H1 (cell line): ENCODE data around the gene TIMM8A. TPM values are rescaled to one million over a fixed set of nuclear protein-coding genes. Genes with fewer than 3 reads are reported as not detected.
"Not testable (repeated sequence)": the region's sequence is repeated elsewhere in the genome, so short reads cannot be mapped to it uniquely, and the experiment has no call there.

Source experiments
- CTCF ChIA-PET: fragments of 300-600 bp; sonication (Branson Sonifier 250); formaldehyde crosslinking; loops from one replicate; lab custom pipeline; 2021; ENCODE audit not compliant: partially characterized antibody; lab: Charles Lee
- POLR2A ChIA-PET: fragments of 300-600 bp; sonication (Branson Sonifier 250); formaldehyde crosslinking; loops from one replicate; lab custom pipeline; 2021; ENCODE audit warnings: inconsistent platforms; ENCODE audit not compliant: partially characterized antibody; lab: Charles Lee
- DNase-seq, 2 experiments: peaks; one replicate each; pipeline versions ENCODE4 v3.0.0 to v3.0.0-alpha.2; 2010 to 2022; ENCODE audit warnings: low spot score in 2 of 2, low read depth in 1 of 2, mixed read lengths in 1 of 2
- FAIRE-seq: peaks from 2 replicates; lab custom pipeline; 2011; peaks lifted over from hg19 to GRCh38; lab: Jason Lieb, UNC
- H2AFZ ChIP-seq: 2 replicates; pipeline ENCODE4 v1.8.1; 2012; ENCODE audit warnings: low read length, inconsistent platforms
- H2AK5ac ChIP-seq: 2 replicates; pipeline ENCODE4 v1.6.1; 2013; ENCODE audit warnings: low read depth, low read length
- H2BK120ac ChIP-seq: replicated peaks from 2 replicates; pipeline ENCODE3; 2013; ENCODE audit warnings: low read depth, low read length, inconsistent platforms
- H2BK12ac ChIP-seq: 2 replicates; pipeline ENCODE4 v1.6.1; 2013; ENCODE audit warnings: low read depth, low read length
- H2BK15ac ChIP-seq: 2 replicates; pipeline ENCODE4 v1.6.1; 2013; ENCODE audit warnings: low read length
- H2BK20ac ChIP-seq: 2 replicates; pipeline ENCODE4 v1.6.1; 2013; ENCODE audit warnings: low read length
- H2BK5ac ChIP-seq: 2 replicates; pipeline ENCODE4 v1.6.1; 2013; ENCODE audit warnings: low read depth, low read length
- H3K14ac ChIP-seq: 2 replicates; pipeline ENCODE4 v1.6.1; 2013; ENCODE audit warnings: inconsistent platforms; ENCODE audit not compliant: insufficient read length
- H3K18ac ChIP-seq: 2 replicates; pipeline ENCODE4 v1.6.1; 2013; ENCODE audit warnings: low read length; ENCODE audit errors: extremely low read depth
- H3K23ac ChIP-seq: 2 replicates; pipeline ENCODE4 v1.6.1; 2013; ENCODE audit warnings: inconsistent platforms; ENCODE audit not compliant: insufficient read length
- H3K23me2 ChIP-seq: 2 replicates; pipeline ENCODE4 v1.6.1; 2013; ENCODE audit warnings: low read depth, low read length
- H3K27ac ChIP-seq: 2 replicates; pipeline ENCODE4 v1.6.1; 2011; ENCODE audit warnings: low read depth, low read length, inconsistent platforms
- H3K27me3 ChIP-seq, 4 experiments: replicated peaks in 1 of 4; 1 replicate in 1 of 4; 2 replicates in 3 of 4; pipeline versions ENCODE4 v1.6.1 to v1.8.1; 2011 to 2013; ENCODE audit warnings: low read length in 3 of 4, mild to moderate bottlenecking in 3 of 4, inconsistent platforms in 2 of 4, mixed read lengths in 2 of 4, moderate library complexity in 1 of 4; ENCODE audit not compliant: control insufficient read depth in 3 of 4, insufficient read depth in 3 of 4; ENCODE audit errors: extremely low read depth in 1 of 4
- H3K36me3 ChIP-seq, 4 experiments: 2 replicates each; pipeline versions ENCODE4 v1.6.1 to v1.8.1; 2011 to 2013; ENCODE audit warnings: mild to moderate bottlenecking in 4 of 4, low read length in 3 of 4, moderate library complexity in 2 of 4, control low read depth in 1 of 4, inconsistent platforms in 1 of 4; ENCODE audit not compliant: insufficient read depth in 4 of 4, control insufficient read depth in 2 of 4
- H3K4ac ChIP-seq: replicated peaks from 2 replicates; pipeline ENCODE3; 2013; ENCODE audit warnings: low read length, low read depth, mixed read lengths, inconsistent platforms; ENCODE audit not compliant: insufficient read length
- H3K4me1 ChIP-seq, 4 experiments: replicated peaks in 1 of 4; 1 replicate in 1 of 4; 2 replicates in 3 of 4; pipeline versions ENCODE4 v1.6.1 to v1.8.1; 2011 to 2013; ENCODE audit warnings: low read length in 3 of 4, inconsistent platforms in 2 of 4, mixed read lengths in 1 of 4; ENCODE audit not compliant: insufficient read depth in 4 of 4, control insufficient read depth in 3 of 4
- H3K4me2 ChIP-seq, 2 experiments: 2 replicates each; pipeline versions ENCODE4 v1.6.1 to v1.8.1; 2011 to 2013; ENCODE audit warnings: low read depth in 2 of 2, low read length in 2 of 2, control low read depth in 1 of 2, inconsistent platforms in 1 of 2, mild to moderate bottlenecking in 1 of 2; ENCODE audit not compliant: insufficient read depth in 1 of 2
- H3K4me3 ChIP-seq, 4 experiments: fragments of 200-600, 300-600 bp in 1 of 4; sonication (generic), shearing (Covaris generic), sonication (Bioruptor Twin) in 1 of 4; 2 replicates each; pipeline versions ENCODE4 v1.5.1 to v1.8.1; 2011 to 2016; ENCODE audit warnings: low read length in 4 of 4, low read depth in 3 of 4, control low read depth in 2 of 4, inconsistent platforms in 2 of 4, mild to moderate bottlenecking in 2 of 4, mixed read lengths in 1 of 4, moderate library complexity in 1 of 4; ENCODE audit not compliant: insufficient read depth in 2 of 4; ENCODE audit errors: extremely low read depth in 1 of 4
- H3K56ac ChIP-seq: replicated peaks from 2 replicates; pipeline ENCODE3; 2013; ENCODE audit warnings: low read depth, mild to moderate bottlenecking, mixed read lengths, low read length, inconsistent platforms; ENCODE audit not compliant: insufficient read length
- H3K79me1 ChIP-seq: 2 replicates; pipeline ENCODE4 v1.6.1; 2013; ENCODE audit warnings: low read depth, low read length, control low read depth
- H3K79me2 ChIP-seq, 2 experiments: 2 replicates each; pipeline versions ENCODE4 v1.6.1 to v1.8.1; 2012 to 2013; ENCODE audit warnings: low read length in 2 of 2, mild to moderate bottlenecking in 2 of 2, inconsistent platforms in 1 of 2; ENCODE audit not compliant: insufficient read depth in 2 of 2, control insufficient read depth in 1 of 2
- H3K9ac ChIP-seq, 4 experiments: replicated peaks in 1 of 4; 1 replicate in 1 of 4; 2 replicates in 3 of 4; pipeline versions ENCODE4 v1.6.1 to v1.8.1; 2011 to 2013; ENCODE audit warnings: low read depth in 3 of 4, low read length in 3 of 4, control low read depth in 2 of 4, mild to moderate bottlenecking in 2 of 4, moderate library complexity in 2 of 4, inconsistent platforms in 1 of 4; ENCODE audit errors: extremely low read depth in 1 of 4
- H3K9me3 ChIP-seq, 2 experiments: 2 replicates each; pipeline versions ENCODE4 v1.6.1 to v1.8.1; 2012 to 2013; ENCODE audit warnings: mild to moderate bottlenecking in 2 of 2, moderate library complexity in 2 of 2, control low read depth in 1 of 2, inconsistent platforms in 1 of 2, low read depth in 1 of 2, low read length in 1 of 2, mixed read lengths in 1 of 2; ENCODE audit not compliant: insufficient read depth in 2 of 2
- H4K20me1 ChIP-seq, 2 experiments: replicated peaks in 1 of 2; 2 replicates each; pipeline versions ENCODE3 to v1.8.1; 2011 to 2013; ENCODE audit warnings: inconsistent platforms in 2 of 2, low read length in 2 of 2, mild to moderate bottlenecking in 1 of 2; ENCODE audit not compliant: insufficient read depth in 2 of 2, control insufficient read depth in 1 of 2
- H4K5ac ChIP-seq: 2 replicates; pipeline ENCODE4 v1.6.1; 2013; ENCODE audit warnings: low read length, low read depth, mixed read lengths, inconsistent platforms; ENCODE audit not compliant: insufficient read length
- H4K8ac ChIP-seq: 2 replicates; pipeline ENCODE4 v1.8.0; 2013; ENCODE audit warnings: mild to moderate bottlenecking, moderate library complexity, low read length, inconsistent platforms; ENCODE audit not compliant: insufficient read depth; ENCODE audit errors: extremely low read depth
- H4K91ac ChIP-seq: replicated peaks from 2 replicates; pipeline ENCODE3; 2013; ENCODE audit warnings: low read length, mixed read lengths, inconsistent platforms; ENCODE audit not compliant: insufficient read length
- WGBS, 2 experiments: shearing (Covaris generic) in 1 of 2; methylation state at CpG; one replicate each; pipeline versions ENCODE4 v1.1.6 to v1.1.7; 2013 to 2015; ENCODE audit warnings: low lambda C conversion rate in 2 of 2, mixed read lengths in 2 of 2, inconsistent platforms in 1 of 2, low coverage in 1 of 2, missing lambda C conversion rate in 1 of 2; ENCODE audit not compliant: insufficient replicate concordance in 2 of 2, insufficient coverage in 1 of 2, insufficient read length in 1 of 2; ENCODE audit errors: extremely low coverage in 1 of 2, missing lambda C conversion rate in 1 of 2; 5-methylcytosine and 5-hydroxymethylcytosine counted together
- polyA plus RNA-seq, 7 experiments: library from polyadenylated mRNA; depleted of rRNA in 3 of 7; stranded (reverse) in 5 of 7; unstranded in 2 of 7; fragments of >200 nt in 5 of 7; fragments of 200-250 nt in 2 of 7; gene quantifications; 1 replicate in 5 of 7; 2 replicates in 1 of 7; 4 replicates in 1 of 7; pipeline versions ENCODE4 v1.2.1 to v1.2.3, GENCODE V29; 2011 to 2013; ENCODE audit warnings: missing spikeins in 2 of 7, mixed read lengths in 2 of 7
- total RNA-seq: library from RNA; stranded (reverse); fragmentation: NEBNext Ultra II Directional; extraction: Animal tissue kit (Norgen Biotek cat#: 25700); gene quantifications from 2 replicates; pipeline ENCODE4 v1.2.1, GENCODE V29; 2021

The TIMM8A gene
- total and polyA plus RNA-seq, 2 of the 8 experiments (the other 6 are each of a cell fraction or from before 2014, with no cell fraction given), result 16.1 to 38.1 TPM

DNA sequence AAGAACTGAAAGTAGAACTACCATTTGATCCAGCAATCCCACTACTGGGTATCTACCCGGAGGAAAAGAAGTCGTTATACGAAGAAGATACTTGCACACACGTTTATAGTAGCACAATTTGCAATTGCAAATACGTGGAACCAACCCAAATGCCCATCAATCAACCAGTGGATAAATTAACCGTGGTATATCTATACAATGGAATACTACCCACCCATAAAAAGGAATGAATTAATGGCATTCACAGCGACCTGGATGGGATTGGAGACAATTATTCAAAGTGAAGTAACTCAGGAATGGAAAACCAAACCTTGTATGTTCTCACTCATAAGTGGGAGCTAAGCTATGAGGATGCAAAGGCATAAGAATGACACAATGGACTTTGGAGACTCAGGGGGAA is 14.2 kb downstream of the TIMM8A start:
- CTCF ChIA-PET, H3K27ac ChIP-seq, H2AFZ ChIP-seq, H3K14ac ChIP-seq, H3K4ac ChIP-seq, H2BK120ac ChIP-seq, FAIRE-seq, H3K56ac ChIP-seq, H3K4me3 ChIP-seq, H2BK20ac ChIP-seq, H2AK5ac ChIP-seq, H2BK12ac ChIP-seq, H3K79me2 ChIP-seq, H3K27me3 ChIP-seq, H4K8ac ChIP-seq, H4K20me1 ChIP-seq, DNase-seq, H3K18ac ChIP-seq, H3K9ac ChIP-seq, POLR2A ChIA-PET, H4K5ac ChIP-seq, H3K79me1 ChIP-seq, H3K23ac ChIP-seq, H3K4me1 ChIP-seq, H3K23me2 ChIP-seq, H4K91ac ChIP-seq, H3K4me2 ChIP-seq, H3K9me3 ChIP-seq, H2BK15ac ChIP-seq, H2BK5ac ChIP-seq, H3K36me3 ChIP-seq: not testable (repeated sequence)
- 75% methylated on average over 7 of the region's 7 CpGs; no CpG with 5 or more reads in 1 of the 2 experiments for WGBS, 2 experiments

GRCh38 chrX:101326600-101326999 is 21.9 kb downstream of the TIMM8A start:
- H3K4me3 ChIP-seq, H4K91ac ChIP-seq, H3K14ac ChIP-seq, H4K5ac ChIP-seq, H3K23me2 ChIP-seq, H3K27ac ChIP-seq, H3K79me1 ChIP-seq, H3K36me3 ChIP-seq, POLR2A ChIA-PET, H3K27me3 ChIP-seq, H3K56ac ChIP-seq, H2BK12ac ChIP-seq, H3K9me3 ChIP-seq, H3K9ac ChIP-seq, CTCF ChIA-PET, DNase-seq, FAIRE-seq, H2AK5ac ChIP-seq, H2BK20ac ChIP-seq, H4K8ac ChIP-seq, H3K18ac ChIP-seq, H2BK5ac ChIP-seq, H3K4ac ChIP-seq, H2BK15ac ChIP-seq, H3K79me2 ChIP-seq, H2AFZ ChIP-seq, H4K20me1 ChIP-seq, H3K4me1 ChIP-seq, H3K23ac ChIP-seq, H2BK120ac ChIP-seq, H3K4me2 ChIP-seq: not testable (repeated sequence)
- WGBS, 2 experiments, result no CpG with 5 or more reads among the region's 3 CpGs
